MM.1S (cell line): ENCODE data around the gene LAYN.

ENCODE experiments used
- EZH2 ChIP-seq: fragments of 300-600 bp; sonication (generic); optimal IDR thresholded peaks from 2 replicates; pipeline ENCODE3; 2017; ENCODE audit warnings: low read depth, mild to moderate bottlenecking, antibody characterized with exemption, low read length, mixed read lengths
- EZH2phosphoT487 ChIP-seq: fragments of 300-600 bp; sonication (generic); IDR thresholded peaks from 2 replicates; pipeline ENCODE4 v1.6.1; 2018; ENCODE audit warnings: antibody characterized with exemption, low read length
- TF ChIP-seq, protein P1 (sequence below): fragments of 300-600 bp; sonication (generic); IDR thresholded peaks from 2 replicates; pipeline ENCODE4 v1.5.1; 2016; ENCODE audit warnings: antibody characterized with exemption, low read length, mixed read lengths

GRCh38 chr11:111603611-111604130 is 63.2 kb downstream of the LAYN start:
- TF ChIP-seq, protein P1, sequence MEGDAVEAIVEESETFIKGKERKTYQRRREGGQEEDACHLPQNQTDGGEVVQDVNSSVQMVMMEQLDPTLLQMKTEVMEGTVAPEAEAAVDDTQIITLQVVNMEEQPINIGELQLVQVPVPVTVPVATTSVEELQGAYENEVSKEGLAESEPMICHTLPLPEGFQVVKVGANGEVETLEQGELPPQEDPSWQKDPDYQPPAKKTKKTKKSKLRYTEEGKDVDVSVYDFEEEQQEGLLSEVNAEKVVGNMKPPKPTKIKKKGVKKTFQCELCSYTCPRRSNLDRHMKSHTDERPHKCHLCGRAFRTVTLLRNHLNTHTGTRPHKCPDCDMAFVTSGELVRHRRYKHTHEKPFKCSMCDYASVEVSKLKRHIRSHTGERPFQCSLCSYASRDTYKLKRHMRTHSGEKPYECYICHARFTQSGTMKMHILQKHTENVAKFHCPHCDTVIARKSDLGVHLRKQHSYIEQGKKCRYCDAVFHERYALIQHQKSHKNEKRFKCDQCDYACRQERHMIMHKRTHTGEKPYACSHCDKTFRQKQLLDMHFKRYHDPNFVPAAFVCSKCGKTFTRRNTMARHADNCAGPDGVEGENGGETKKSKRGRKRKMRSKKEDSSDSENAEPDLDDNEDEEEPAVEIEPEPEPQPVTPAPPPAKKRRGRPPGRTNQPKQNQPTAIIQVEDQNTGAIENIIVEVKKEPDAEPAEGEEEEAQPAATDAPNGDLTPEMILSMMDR = no peak
- TF ChIP-seq EZH2phosphoT487 (no peak), EZH2 (no peak)
